AG10803 (cell line): ENCODE data around the gene ARHGEF28.
A peak's percentile ranks its signal among the peaks of the same experiment; 100 is the strongest.

Experiments used
- DNase-seq: peaks from one replicate; pipeline ENCODE4 v3.0.0; 2010; ENCODE audit warnings: low read depth
- H3K4me3 ChIP-seq: 2 replicates; pipeline ENCODE4 v1.5.1; 2011; ENCODE audit warnings: mild to moderate bottlenecking, low read length, control low read depth
- CTCF ChIP-seq: conservative IDR thresholded peaks from 2 replicates; pipeline ENCODE4 v1.5.1; 2011; ENCODE audit warnings: mild to moderate bottlenecking, low read length, control low read depth, inconsistent platforms

Gene ARHGEF28

GRCh38 chr5:73908395-73908794, 282.4 kb downstream of the ARHGEF28 start:
- DNase-seq, result no peak
- TF ChIP-seq CTCF, result no peak
- H3K4me3 ChIP-seq, result no peak overlapping the region

- TF ChIP-seq CTCF, result no peak
- DNase-seq, result no peak
- no peak overlapping the region for H3K4me3 ChIP-seq
Observed at GRCh38 chr5:73908846-73909245, 282.9 kb downstream of the ARHGEF28 start.

GRCh38 chr5:73909474-73909873, 283.5 kb downstream of the ARHGEF28 start:
- no peak for TF ChIP-seq CTCF
- DNase-seq, result no peak

GRCh38 chr5:73911761-73912393, 285.9 kb downstream of the ARHGEF28 start:
- peak; percentile 79 for DNase-seq
- no peak overlapping the region for H3K4me3 ChIP-seq
- TF ChIP-seq CTCF, result no peak

More at GRCh38 chr5:73909474-73909873, 283.5 kb downstream of the ARHGEF28 start:
- H3K4me3 ChIP-seq, result no peak overlapping the region

- DNase-seq, result peak; percentile 62
- TF ChIP-seq CTCF, result no peak
- H3K4me3 ChIP-seq, result no peak overlapping the region
Observed at GRCh38 chr5:73912821-73913271, 286.9 kb downstream of the ARHGEF28 start.

DNA sequence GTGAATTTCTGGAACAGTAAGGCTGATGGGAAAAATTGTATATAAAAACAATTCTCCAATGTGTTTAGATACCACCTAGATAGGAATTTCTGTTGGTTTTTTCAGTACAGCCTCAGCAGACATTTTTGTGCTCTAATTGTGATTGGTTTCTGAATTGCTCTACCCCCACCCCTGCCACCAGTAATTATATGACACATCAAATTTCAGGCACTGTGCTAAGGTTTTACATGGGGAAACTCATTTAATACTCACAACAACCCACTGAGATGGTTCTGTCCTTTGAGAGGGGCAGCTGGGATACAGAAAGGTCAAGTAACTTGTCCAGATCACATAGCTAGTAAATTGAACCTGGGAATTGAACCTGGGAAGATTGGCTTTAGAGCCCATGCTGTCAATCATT, 288.0 kb downstream of the ARHGEF28 start:
- H3K4me3 ChIP-seq, result no peak overlapping the region
- TF ChIP-seq CTCF, result no peak
- no peak for DNase-seq

DNA sequence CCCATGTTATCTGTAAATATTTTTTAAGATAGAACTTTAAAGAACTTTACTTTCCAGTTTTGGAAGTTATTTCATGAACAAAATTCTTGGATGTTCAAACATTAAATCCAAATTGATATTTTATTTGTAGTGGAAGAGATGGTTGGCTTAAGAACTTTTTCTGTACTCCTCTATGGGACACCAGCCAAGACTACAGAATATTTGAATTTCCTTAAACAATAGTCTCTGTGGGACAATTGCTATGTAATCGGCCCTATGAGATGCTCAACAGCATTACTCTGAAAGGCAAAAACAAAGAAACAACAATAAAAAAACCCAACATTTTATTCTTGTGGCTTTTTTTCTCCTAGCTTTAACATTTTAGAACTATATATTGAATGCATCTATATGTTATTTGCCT, 289.3 kb downstream of the ARHGEF28 start:
- no peak for TF ChIP-seq CTCF
- no peak for DNase-seq

More for the DNA sequence above, 289.3 kb downstream of the ARHGEF28 start:
- no peak overlapping the region for H3K4me3 ChIP-seq
